Prostate gland (tissue), 2 donors: ENCODE results near the gene CADPS2.

Source experiments
- POLR2AphosphoS5 ChIP-seq: sonication (generic); formaldehyde crosslinking; IDR thresholded peaks from one replicate; pipeline ENCODE4 v1.6.1; 2017; ENCODE audit warnings: antibody characterized with exemption
- TF ChIP-seq, protein P1 (sequence below), 4 experiments: fragments of 200-600 bp in 2 of 4; fragments of 450-650 bp in 2 of 4; sonication (generic) in 2 of 4; IDR thresholded peaks; 1 replicate in 3 of 4; 2 replicates in 1 of 4; pipeline ENCODE4 v1.5.1; 2016 to 2019; ENCODE audit warnings: antibody characterized with exemption in 4 of 4, mild to moderate bottlenecking in 2 of 4, moderate library complexity in 2 of 4

- TF ChIP-seq POLR2AphosphoS5, result no peak
- TF ChIP-seq, protein P1, sequence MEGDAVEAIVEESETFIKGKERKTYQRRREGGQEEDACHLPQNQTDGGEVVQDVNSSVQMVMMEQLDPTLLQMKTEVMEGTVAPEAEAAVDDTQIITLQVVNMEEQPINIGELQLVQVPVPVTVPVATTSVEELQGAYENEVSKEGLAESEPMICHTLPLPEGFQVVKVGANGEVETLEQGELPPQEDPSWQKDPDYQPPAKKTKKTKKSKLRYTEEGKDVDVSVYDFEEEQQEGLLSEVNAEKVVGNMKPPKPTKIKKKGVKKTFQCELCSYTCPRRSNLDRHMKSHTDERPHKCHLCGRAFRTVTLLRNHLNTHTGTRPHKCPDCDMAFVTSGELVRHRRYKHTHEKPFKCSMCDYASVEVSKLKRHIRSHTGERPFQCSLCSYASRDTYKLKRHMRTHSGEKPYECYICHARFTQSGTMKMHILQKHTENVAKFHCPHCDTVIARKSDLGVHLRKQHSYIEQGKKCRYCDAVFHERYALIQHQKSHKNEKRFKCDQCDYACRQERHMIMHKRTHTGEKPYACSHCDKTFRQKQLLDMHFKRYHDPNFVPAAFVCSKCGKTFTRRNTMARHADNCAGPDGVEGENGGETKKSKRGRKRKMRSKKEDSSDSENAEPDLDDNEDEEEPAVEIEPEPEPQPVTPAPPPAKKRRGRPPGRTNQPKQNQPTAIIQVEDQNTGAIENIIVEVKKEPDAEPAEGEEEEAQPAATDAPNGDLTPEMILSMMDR (IDR thresholded peaks at IDR 0.05), result no peak
Observed at GRCh38 chr7:122520971-122521555, 365.2 kb downstream of the CADPS2 start.
